ENCODE measurements around the gene CCDC85A. TPM values are rescaled to one million over a fixed set of nuclear protein-coding genes. Genes with fewer than 3 reads are reported as not detected.

The CCDC85A gene
- total and polyA plus RNA-seq, 2 of the 8 experiments (the other 6 are each of a cell fraction or from before 2014, with no cell fraction given) = 0.20 TPM; not detected in 1

DNA sequence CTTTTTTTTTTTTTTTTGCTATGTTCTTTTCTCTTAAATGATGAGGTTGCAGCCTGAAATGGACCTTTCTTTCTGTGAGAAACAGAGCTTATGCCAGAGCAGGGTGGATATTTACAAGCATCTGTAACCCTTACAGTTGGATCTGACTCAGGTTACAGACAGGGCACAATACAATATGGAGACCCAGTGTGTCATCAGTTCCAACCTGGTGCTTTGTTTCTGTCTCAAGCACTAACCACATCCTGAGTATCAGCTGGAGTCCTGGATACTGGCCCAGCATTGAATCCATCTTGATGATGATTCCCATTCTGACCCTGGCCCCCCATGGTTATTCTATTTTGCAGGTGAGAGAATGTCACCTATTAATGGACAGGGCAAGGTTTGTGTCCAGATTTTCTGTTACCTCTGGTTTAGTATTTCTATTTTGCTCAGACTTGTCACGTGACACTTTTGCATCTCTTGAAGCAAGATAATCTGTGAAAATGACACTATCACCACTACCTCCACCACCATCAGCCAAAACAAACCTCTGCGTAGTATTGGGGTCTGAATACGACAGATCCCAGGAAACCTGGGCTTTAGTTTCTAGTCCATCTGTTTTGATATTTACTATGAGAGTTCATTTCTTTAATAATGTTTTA, 174.0 kb downstream of the CCDC85A start:
- Histone ChIP-seq H3K79me2 (ENCODE audit: control insufficient read depth in 1 of 2, insufficient read depth in 2 of 2, low read length in 2 of 2) (no peaks in the 10 kb centered on the region), H4K8ac (ENCODE audit: extremely low read depth, insufficient read depth, low read length) (no peak overlapping the region), H2AK5ac (ENCODE audit: low read depth, low read length) (no peak overlapping the region), H3K27ac (ENCODE audit: low read depth, low read length) (no peak overlapping the region), H3K23ac (ENCODE audit: insufficient read length) (no peak overlapping the region), H3K4me2 (ENCODE audit: insufficient read depth in 1 of 2, low read depth in 2 of 2, low read length in 2 of 2) (no peak overlapping the region), H3K14ac (ENCODE audit: insufficient read length) (no peak overlapping the region), H3K9me3 (ENCODE audit: insufficient read depth in 2 of 2, low read depth in 1 of 2, low read length in 1 of 2) (no peaks in the 10 kb centered on the region), H2BK20ac (ENCODE audit: low read length) (no peak overlapping the region), H3K56ac (replicated peaks; ENCODE audit: insufficient read length, low read depth, low read length) (no peak overlapping the region), H4K91ac (replicated peaks; ENCODE audit: insufficient read length, low read length) (no peak overlapping the region), H4K20me1 (replicated peaks in 1 of 2; ENCODE audit: control insufficient read depth in 1 of 2, insufficient read depth in 2 of 2, low read length in 2 of 2) (no peaks in the 10 kb centered on the region), H3K18ac (ENCODE audit: extremely low read depth, low read length) (no peak overlapping the region), H3K4ac (replicated peaks; ENCODE audit: insufficient read length, low read depth, low read length) (no peak overlapping the region), H3K9ac (replicated peaks in 1 of 4; ENCODE audit: extremely low read depth in 1 of 4, low read depth in 3 of 4, low read length in 3 of 4) (no peak overlapping the region), H3K79me1 (ENCODE audit: low read depth, low read length) (no peaks in the 10 kb centered on the region), H2BK12ac (ENCODE audit: low read depth, low read length) (no peak overlapping the region), H2BK120ac (replicated peaks; ENCODE audit: low read depth, low read length) (no peak overlapping the region), H2BK15ac (ENCODE audit: low read length) (no peak overlapping the region), H3K4me3 (ENCODE audit: extremely low read depth in 1 of 4, insufficient read depth in 2 of 4, low read depth in 3 of 4, low read length in 4 of 4) (no peak overlapping the region), H3K4me1 (replicated peaks in 1 of 4; ENCODE audit: control insufficient read depth in 3 of 4, insufficient read depth in 4 of 4, low read length in 3 of 4) (no peaks in the 10 kb centered on the region), H3K27me3 (replicated peaks in 1 of 4; ENCODE audit: control insufficient read depth in 3 of 4, extremely low read depth in 1 of 4, insufficient read depth in 3 of 4, low read length in 3 of 4) (no peaks in the 10 kb centered on the region), H2AFZ (ENCODE audit: low read length) (no peak overlapping the region), H3K23me2 (ENCODE audit: low read depth, low read length) (no peaks in the 10 kb centered on the region), H3K36me3 (ENCODE audit: control insufficient read depth in 2 of 4, insufficient read depth in 4 of 4, low read length in 3 of 4) (no peaks in the 10 kb centered on the region), H2BK5ac (ENCODE audit: low read depth, low read length) (no peak overlapping the region), H4K5ac (ENCODE audit: insufficient read length, low read depth, low read length) (no peak overlapping the region)
- TF ChIP-seq EP300 (IDR thresholded peaks at IDR 0.05; ENCODE audit: borderline replicate concordance in 1 of 2, low read depth in 2 of 2, low read length in 2 of 2) = no peak
- TF ChIP-seq RNF2 (IDR thresholded peaks at IDR 0.05; ENCODE audit: borderline replicate concordance, low read depth, low read length, missing control alignments, poor library complexity, severe bottlenecking) = no peak
- no peak for TF ChIP-seq RAD21 (IDR thresholded peaks at IDR 0.05 in 1 of 2, conservative IDR thresholded peaks at IDR 0.05 in 1 of 2; ENCODE audit: low read depth in 2 of 2, low read length in 2 of 2)
- TF ChIP-seq BACH1 (IDR thresholded peaks at IDR 0.05; ENCODE audit: low read length) = no peak
- TF ChIP-seq CHD2 (IDR thresholded peaks at IDR 0.05; ENCODE audit: low read length) = no peak
- no peak for TF ChIP-seq PHF8 (conservative IDR thresholded peaks at IDR 0.05; ENCODE audit: low read depth, low read length)
- TF ChIP-seq RFX5 (IDR thresholded peaks at IDR 0.05; ENCODE audit: borderline replicate concordance, low read depth, low read length) = no peak
- TF ChIP-seq POU5F1 (IDR thresholded peaks at IDR 0.05; ENCODE audit: low read depth, low read length) = no peak
- TF ChIP-seq SUZ12 (IDR thresholded peaks at IDR 0.05; ENCODE audit: low read length) = no peak
- TF ChIP-seq SRF (IDR thresholded peaks at IDR 0.05; ENCODE audit: low read depth, low read length) = no peak
- TF ChIP-seq SIRT6 (IDR thresholded peaks at IDR 0.05; ENCODE audit: low read length) = no peak
- POLR2A ChIA-PET (ENCODE audit: partially characterized antibody) = no interaction called here
- no peak for DNase-seq (ENCODE audit: low read depth in 1 of 2, low spot score in 2 of 2)
- WGBS, 2 experiments (ENCODE audit: extremely low coverage in 1 of 2, insufficient coverage in 1 of 2, insufficient read length in 1 of 2, insufficient replicate concordance in 2 of 2, low coverage in 1 of 2, low lambda C conversion rate in 2 of 2, missing lambda C conversion rate in 1 of 2) = 81% methylated on average over 3 of the region's 3 CpGs; no CpG with 5 or more reads in 1 of the 2 experiments
- CTCF ChIA-PET (ENCODE audit: partially characterized antibody) = no interaction called here
- no peak for FAIRE-seq

Data from H1 (cell line).